ENCODE data around the gene ASTN2. TPM values are rescaled to one million over a fixed set of nuclear protein-coding genes. Genes with fewer than 3 reads are reported as not detected.

ASTN2 gene
- total RNA-seq, 1 experiment from 2014 or later: 4.8 TPM

GRCh38 chr9:116656977-116657376 is 757.9 kb downstream of the ASTN2 start (continued):
- TF ChIP-seq ZNF274 (IDR thresholded peaks at IDR 0.05; ENCODE audit: low read depth, low read length) (no peak), SP1 (IDR thresholded peaks at IDR 0.05; ENCODE audit: low read depth) (no peak), POLR2AphosphoS5 (IDR thresholded peaks at IDR 0.05; ENCODE audit: low read depth, low read length) (no peak), SIN3A (IDR thresholded peaks at IDR 0.05; ENCODE audit: low read depth) (no peak), CEBPB (IDR thresholded peaks at IDR 0.05; ENCODE audit: low read depth) (no peak), FOSL1 (IDR thresholded peaks at IDR 0.05; ENCODE audit: low read depth) (no peak)

- no peaks in the 10 kb centered on the region for H3K9me3 ChIP-seq (ENCODE audit: control insufficient read depth in 1 of 2, insufficient read depth in 1 of 2, low read depth in 1 of 2, low read length in 2 of 2)
- BruUV-seq (replicated peaks): no TSS peak
- H3K9me2 ChIP-seq (ENCODE audit: insufficient read depth): no peaks in the 10 kb centered on the region
- intact Hi-C loops (cut with micrococcal nuclease): no loop called here
- H4K20me1 ChIP-seq (ENCODE audit: insufficient read depth): no peaks in the 10 kb centered on the region
- TF ChIP-seq POLR2AphosphoS5 (IDR thresholded peaks at IDR 0.05; ENCODE audit: low read depth, low read length): no peak
- TF ChIP-seq EGR1 (IDR thresholded peaks at IDR 0.05; ENCODE audit: low read depth): no peak
- no peak for TF ChIP-seq TCF7L2 (IDR thresholded peaks at IDR 0.05; ENCODE audit: borderline replicate concordance, extremely low read depth, insufficient read depth, insufficient read length)
- TF ChIP-seq POLR2A (IDR thresholded peaks at IDR 0.05; ENCODE audit: borderline replicate concordance, extremely low read depth, insufficient read depth, insufficient read length): no peak
- TF ChIP-seq ATF3 (IDR thresholded peaks at IDR 0.05): no peak
- TF ChIP-seq CBX3 (IDR thresholded peaks at IDR 0.05; ENCODE audit: low read depth): no peak
- TF ChIP-seq EZH2phosphoT487 (IDR thresholded peaks at IDR 0.05; ENCODE audit: borderline replicate concordance): no peak
- no peak for TF ChIP-seq ZNF274 (IDR thresholded peaks at IDR 0.05; ENCODE audit: low read depth, low read length)
- TF ChIP-seq CTCF (IDR thresholded peaks at IDR 0.05 in 2 of 3, conservative IDR thresholded peaks at IDR 0.05 in 1 of 3; ENCODE audit: borderline replicate concordance in 1 of 3, insufficient read depth in 1 of 3, low read depth in 2 of 3, low read length in 2 of 3): no peak
- no peak for TF ChIP-seq ELF1 (IDR thresholded peaks at IDR 0.05; ENCODE audit: borderline replicate concordance, low read depth)
- TF ChIP-seq MAX (IDR thresholded peaks at IDR 0.05): no peak
- TF ChIP-seq RAD21 (IDR thresholded peaks at IDR 0.05; ENCODE audit: low read depth): no peak
- no peak for TF ChIP-seq REST (IDR thresholded peaks at IDR 0.05; ENCODE audit: low read depth)
- TF ChIP-seq ZFX (IDR thresholded peaks at IDR 0.05): no peak
- TF ChIP-seq EZH2 (IDR thresholded peaks at IDR 0.05): no peak
- no peak for TF ChIP-seq FOSL1 (IDR thresholded peaks at IDR 0.05; ENCODE audit: low read depth)
- TF ChIP-seq CEBPB (IDR thresholded peaks at IDR 0.05; ENCODE audit: low read depth): no peak
- no peak for TF ChIP-seq SRF (IDR thresholded peaks at IDR 0.05; ENCODE audit: low read depth)
- TF ChIP-seq YY1 (IDR thresholded peaks at IDR 0.05; ENCODE audit: extremely low read depth, insufficient replicate concordance, low read depth, low read length): no peak
- TF ChIP-seq JUND (IDR thresholded peaks at IDR 0.05): no peak
- no peaks in the 10 kb centered on the region; a peak in 1 of 4 replicates for H3K4me1 ChIP-seq (ENCODE audit: control insufficient read depth in 1 of 2, insufficient read depth in 2 of 2, low read length in 2 of 2)
- no peak for ATAC-seq
- ChIA-PET POLR2A (interaction anchor here (0.7 kb wide), 1 partner anchor 1233 kb away, joined by 3 read pairs; no protein-coding TSS in a partner anchor), RAD21 (ENCODE audit: low non-redundant PET in 1 of 2, low total read pairs in 2 of 2, uncharacterized antibody in 2 of 2, unreplicated experiment in 2 of 2) (no interaction called here), CTCF (no interaction called here)
- H3K27ac ChIP-seq (ENCODE audit: low read depth, low read length): no peak overlapping the region
- H3K79me2 ChIP-seq (ENCODE audit: insufficient read depth, low read length): no peaks in the 10 kb centered on the region
- H3K4me2 ChIP-seq (ENCODE audit: low read length): no peak overlapping the region
- H3K27me3 ChIP-seq (ENCODE audit: insufficient read depth, low read length): no peaks in the 10 kb centered on the region
- no peaks in the 10 kb centered on the region for H3K36me3 ChIP-seq (ENCODE audit: control insufficient read depth in 1 of 2, insufficient read depth in 2 of 2, low read length in 2 of 2)
- no peak overlapping the region for H3K4me3 ChIP-seq (replicated peaks in 1 of 2; ENCODE audit: low read depth in 1 of 2, low read length in 2 of 2)
- DNase-seq (ENCODE audit: low read depth, low spot score): no peak
- no peak overlapping the region for H2AFZ ChIP-seq (ENCODE audit: low read depth, low read length, poor library complexity, severe bottlenecking)
- no peak overlapping the region for H3K9ac ChIP-seq (ENCODE audit: low read length)
Observed at GRCh38 chr9:116656501-116656971, 758.3 kb downstream of the ASTN2 start.
